Activated CD4-positive, CD25-positive, alpha-beta regulatory T cell treated with anti-CD3 and anti-CD28 coated beads, Interleukin-2, amount 50 U/mL, for 72 hours (primary cell): ENCODE results near the gene ZSWIM8.
"Not testable (repeated sequence)": the region's sequence is repeated elsewhere in the genome, so short reads cannot be mapped to it uniquely, and the experiment has no call there.

Source experiments
- DNase-seq: peaks from one replicate; pipeline ENCODE4 v3.0.0; 2021

ZSWIM8 gene, protein sequence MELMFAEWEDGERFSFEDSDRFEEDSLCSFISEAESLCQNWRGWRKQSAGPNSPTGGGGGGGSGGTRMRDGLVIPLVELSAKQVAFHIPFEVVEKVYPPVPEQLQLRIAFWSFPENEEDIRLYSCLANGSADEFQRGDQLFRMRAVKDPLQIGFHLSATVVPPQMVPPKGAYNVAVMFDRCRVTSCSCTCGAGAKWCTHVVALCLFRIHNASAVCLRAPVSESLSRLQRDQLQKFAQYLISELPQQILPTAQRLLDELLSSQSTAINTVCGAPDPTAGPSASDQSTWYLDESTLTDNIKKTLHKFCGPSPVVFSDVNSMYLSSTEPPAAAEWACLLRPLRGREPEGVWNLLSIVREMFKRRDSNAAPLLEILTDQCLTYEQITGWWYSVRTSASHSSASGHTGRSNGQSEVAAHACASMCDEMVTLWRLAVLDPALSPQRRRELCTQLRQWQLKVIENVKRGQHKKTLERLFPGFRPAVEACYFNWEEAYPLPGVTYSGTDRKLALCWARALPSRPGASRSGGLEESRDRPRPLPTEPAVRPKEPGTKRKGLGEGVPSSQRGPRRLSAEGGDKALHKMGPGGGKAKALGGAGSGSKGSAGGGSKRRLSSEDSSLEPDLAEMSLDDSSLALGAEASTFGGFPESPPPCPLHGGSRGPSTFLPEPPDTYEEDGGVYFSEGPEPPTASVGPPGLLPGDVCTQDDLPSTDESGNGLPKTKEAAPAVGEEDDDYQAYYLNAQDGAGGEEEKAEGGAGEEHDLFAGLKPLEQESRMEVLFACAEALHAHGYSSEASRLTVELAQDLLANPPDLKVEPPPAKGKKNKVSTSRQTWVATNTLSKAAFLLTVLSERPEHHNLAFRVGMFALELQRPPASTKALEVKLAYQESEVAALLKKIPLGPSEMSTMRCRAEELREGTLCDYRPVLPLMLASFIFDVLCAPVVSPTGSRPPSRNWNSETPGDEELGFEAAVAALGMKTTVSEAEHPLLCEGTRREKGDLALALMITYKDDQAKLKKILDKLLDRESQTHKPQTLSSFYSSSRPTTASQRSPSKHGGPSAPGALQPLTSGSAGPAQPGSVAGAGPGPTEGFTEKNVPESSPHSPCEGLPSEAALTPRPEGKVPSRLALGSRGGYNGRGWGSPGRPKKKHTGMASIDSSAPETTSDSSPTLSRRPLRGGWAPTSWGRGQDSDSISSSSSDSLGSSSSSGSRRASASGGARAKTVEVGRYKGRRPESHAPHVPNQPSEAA (N-terminal part only)

DNA sequence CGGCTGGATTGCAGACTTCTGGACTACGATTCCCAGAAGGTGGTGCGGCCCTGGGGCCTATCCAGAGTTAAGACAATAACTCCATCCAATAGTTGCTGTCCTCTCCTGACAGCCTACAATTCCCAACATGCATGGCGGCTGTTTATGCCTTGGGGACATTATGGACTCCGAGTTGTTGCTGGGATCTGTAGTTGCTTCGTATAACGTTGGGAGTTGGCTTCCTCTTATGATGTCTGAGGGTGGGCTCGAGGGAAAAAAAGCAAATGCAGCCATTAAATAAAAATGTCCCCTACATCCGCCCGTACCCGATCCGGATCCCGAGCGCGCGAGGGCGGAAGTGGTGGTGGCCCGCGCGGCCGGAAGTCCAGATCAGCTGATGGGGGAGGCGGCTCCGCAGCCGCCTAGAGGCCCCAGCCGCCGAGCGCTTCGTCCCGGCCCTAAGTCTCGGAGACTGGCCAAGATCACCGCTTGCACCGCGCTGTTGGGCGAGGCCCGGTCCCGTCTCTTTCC lies at the start of gene ZSWIM8:
Gene ZSWIM8 (plus strand): TSS at position 396 of the 510 bp plus-strand sequence. CDS start 273 bp downstream, outside the sequence.
- peak; percentile 82 for DNase-seq

DNA sequence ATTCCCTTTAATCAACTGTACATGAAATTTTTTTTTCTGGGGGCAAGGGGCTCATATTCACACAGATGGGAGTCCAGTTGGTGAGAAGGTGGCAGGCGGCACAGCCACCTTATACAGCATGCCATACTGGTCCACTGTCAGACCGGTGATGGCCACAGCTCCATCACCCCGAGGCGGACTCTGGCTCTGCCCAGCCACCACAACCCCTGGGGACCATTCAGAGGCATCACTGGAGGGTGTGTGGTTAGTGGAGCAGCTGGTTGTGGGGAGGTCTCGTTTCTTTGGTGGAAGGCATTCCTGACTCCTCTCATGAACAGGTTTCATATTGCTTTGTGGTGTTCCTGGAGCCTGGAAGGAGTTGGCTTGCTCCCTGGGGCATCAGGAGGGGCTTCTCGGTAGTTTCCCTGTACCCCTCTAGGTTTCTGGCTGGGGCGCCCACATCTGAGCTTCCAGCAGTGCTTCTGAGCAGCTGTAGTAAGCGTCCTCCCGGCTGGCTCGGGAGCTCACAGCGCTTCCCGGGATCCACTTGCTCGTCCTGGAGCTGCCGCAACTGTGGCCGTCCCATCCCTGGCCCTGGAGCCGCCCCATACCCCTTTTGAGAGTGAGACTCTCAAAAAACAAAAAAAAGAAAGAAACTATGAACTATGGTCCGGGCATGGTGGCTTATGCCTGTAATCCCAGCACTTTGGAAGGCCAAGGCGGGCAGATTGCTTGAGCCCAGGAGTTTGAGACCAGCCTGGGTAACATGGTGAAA lies 44.7 kb upstream of the ZSWIM8 start:
- not testable (repeated sequence) for DNase-seq

DNA sequence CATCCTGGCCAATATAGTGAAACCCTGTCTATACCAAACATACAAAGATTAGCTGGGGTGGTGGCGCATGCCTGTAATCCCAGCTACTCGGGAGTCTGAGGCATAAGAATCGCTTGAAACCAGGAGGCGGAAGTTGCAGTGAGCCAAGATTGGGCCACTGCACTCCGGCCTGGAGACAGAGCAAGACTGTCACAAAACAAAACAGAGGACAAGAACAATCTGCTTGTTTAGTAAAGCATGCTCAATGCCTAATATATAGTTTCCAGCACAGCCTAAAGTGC lies 43.0 kb upstream of the ZSWIM8 start:
- no peak for DNase-seq

DNA sequence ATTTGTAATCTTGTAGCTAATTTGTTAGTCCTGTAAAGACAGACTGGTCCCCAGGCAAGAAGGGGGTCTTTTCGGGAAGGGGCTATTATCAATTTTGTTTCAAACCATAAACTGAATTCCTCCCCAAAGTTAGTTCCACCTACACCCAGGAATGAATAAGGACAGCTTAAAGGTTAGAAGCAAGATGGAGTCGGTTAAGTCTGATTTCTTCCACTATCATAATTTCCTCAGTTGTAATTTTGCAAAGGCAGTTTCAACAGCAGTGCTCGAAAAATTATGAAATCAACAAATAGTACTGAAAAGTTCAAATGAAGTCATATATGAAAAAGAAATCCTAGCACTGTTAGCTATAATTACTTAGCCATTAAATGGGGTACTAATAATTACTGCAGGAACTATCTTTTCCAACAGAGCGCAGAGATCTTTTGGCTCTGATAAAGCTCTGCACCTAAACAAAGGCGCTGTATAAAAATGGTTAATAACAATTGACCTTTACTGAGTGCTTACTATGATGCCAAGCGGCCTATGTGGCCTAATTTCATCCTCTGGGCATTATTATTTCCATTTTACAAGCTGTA lies 42.0 kb upstream of the ZSWIM8 start:
- DNase-seq = no peak

DNA sequence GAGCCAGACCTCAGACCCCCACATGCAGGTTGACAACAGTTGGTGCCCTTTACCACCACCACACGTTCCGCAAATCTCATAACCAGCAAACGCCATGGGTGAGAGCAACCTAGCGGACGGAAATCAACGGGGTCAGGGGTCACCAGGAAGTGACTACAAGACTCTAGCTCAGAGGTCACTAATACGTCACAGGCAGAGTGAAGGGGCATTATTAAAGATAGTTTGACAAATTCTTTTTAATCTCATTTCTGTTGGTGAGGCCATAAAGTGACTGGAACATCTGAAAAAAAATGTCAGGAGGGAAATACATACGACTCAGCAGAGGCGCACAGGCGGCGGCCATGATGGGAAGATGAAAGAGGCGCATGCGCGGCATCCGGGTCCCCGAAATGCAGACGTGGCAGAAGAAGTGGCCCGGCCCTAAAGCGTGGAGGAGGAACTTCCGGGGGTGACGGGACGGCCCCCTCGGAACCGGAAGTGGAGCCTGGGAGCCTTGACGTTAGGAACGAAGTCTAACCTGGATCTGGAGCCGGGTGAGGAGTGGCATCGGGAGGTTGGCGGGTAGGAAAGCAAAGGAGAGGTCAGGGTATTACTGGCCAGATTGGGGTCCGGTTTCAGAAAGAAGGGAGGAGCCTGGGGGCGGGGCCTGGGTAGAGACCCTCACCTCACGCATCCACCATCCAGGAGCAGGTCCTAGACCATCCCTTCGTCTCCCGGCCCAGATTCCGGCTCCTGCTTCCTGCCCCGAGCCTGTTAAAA lies 41.3 kb upstream of the ZSWIM8 start, which contains the start of gene SEC24C:
Gene SEC24C (plus strand): TSS at position 468 of the 759 bp plus-strand sequence. CDS start 2,461 bp downstream, outside the sequence.
- DNase-seq = peak; percentile 93

DNA sequence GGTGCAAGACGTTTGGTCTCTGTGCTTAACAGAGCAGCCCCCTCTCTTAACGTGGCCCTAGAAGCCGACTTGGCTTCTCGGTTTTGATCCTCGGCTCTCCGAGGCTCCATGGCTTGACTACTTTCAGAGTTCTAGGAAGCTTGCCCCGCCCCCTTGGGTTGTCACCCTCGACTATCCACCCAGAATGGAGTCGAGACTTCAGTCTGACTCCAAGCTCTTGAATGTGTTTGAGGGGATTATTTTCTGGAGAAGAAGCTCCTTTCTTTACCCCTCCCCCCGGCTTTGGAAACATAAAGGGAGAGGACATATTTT lies 40.8 kb upstream of the ZSWIM8 start:
- no peak for DNase-seq

DNA sequence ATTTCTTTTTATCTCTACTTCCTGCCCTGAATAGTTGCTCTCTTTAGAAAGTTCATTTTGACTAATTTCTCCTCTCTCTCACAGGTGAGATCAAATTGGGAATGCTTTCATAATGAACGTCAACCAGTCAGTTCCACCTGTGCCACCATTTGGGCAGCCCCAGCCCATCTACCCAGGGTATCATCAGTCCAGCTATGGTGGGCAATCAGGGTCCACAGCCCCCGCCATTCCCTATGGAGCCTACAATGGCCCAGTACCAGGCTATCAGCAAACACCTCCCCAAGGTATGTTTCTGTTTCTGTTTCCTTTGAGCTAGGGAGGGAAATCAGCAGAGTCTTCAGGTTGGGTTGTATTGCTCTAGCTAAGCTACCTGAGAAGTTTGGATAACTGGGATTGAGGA lies 38.7 kb upstream of the ZSWIM8 start:
- no peak for DNase-seq

DNA sequence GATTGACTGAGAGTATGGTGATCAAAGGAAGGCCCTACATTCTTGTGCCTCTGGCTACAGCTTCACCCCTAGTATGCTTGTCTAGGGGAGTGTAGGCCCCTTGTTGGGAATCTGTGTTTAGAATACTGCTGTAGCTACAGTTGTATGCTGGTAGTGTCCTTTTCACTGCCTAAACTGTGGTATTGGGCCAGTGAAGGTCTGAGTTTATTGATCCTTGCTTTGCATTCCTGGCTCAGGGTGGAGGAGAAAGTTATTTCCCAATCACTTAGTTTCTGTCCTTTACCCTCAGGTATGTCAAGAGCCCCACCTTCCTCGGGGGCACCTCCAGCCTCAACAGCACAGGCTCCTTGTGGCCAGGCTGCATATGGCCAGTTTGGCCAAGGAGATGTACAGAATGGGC lies 34.6 kb upstream of the ZSWIM8 start:
- no peak for DNase-seq

DNA sequence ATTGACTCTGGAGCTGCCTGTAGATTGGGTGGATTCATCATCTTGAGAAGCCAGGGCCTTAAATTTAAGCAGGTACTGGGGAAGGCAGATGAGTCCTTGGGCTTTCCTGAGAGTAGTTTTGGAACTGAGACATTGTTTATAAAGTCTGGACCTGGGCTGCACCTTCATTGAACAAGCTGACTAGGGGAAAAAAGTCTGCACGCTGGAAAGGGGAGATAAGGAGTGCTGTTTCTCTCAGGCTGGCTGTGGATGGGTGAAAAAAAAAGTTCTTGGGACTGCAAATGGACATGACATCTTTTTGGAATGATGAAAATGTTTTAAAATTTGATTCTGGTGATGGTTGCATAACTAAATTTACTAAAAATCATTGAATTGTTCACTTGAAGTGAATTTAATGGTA lies 29.2 kb upstream of the ZSWIM8 start:
- DNase-seq = no peak

DNA sequence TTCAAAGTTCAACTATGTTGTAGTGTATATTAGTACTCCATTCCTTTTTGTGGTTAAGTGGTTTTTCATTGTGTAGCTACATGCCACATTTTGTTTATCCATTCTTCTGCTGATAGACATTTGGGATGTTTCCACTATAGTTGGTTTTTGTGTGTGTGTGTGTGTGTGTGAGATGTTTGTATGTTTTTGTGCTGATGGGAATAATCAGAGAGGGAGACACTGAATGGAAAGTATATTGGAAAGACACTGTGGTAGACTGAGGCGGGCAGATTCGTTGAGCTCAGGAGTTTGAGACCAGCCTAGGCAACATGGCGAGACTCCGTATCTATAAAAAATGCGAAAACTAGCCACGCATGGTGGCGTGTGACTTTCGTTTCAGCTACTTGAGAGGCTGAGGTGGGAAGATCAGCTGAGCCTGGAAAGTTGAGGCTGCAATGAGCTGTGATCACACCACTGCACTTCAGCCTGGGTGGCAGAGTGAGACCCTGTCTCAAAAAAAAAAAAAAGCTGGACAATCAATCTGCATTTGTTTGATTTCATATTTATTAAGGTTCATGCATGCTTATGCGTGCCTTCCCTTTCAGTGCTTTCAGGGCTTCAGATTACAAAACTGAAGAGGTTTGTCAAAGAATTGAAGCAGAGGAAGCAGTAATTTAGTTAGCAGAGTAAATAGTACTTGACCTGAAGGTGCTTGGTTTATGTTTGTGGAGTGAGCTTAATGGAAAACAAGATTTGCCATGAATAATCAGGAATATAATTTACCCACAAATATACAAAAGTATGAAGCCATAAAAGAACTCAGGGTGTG lies 26.5 kb upstream of the ZSWIM8 start:
- DNase-seq = no peak

DNA sequence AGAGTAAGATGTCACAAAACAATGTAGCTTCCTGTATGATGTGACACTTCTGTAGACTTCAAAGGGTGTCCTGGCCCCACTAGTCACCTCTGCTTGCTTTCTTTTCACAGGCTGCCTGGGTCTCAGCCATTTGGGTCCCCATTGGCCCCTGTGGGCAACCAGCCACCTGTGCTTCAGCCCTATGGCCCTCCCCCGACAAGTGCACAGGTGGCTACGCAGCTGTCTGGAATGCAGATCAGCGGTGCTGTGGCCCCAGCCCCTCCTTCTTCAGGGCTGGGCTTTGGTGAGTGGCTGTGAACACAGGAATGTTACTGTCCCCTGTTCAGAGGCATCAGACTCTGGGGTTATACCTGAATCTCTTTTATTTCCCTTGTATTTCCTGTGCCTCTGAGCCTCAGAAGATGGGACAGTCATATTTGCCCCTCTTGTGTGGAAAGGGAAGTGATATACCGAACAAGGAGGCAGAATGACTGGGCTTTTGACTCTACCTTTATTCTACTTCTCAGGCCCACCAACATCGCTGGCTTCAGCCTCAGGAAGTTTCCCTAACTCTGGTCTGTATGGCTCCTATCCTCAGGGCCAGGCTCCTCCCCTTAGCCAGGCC lies 25.8 kb upstream of the ZSWIM8 start:
- no peak for DNase-seq

DNA sequence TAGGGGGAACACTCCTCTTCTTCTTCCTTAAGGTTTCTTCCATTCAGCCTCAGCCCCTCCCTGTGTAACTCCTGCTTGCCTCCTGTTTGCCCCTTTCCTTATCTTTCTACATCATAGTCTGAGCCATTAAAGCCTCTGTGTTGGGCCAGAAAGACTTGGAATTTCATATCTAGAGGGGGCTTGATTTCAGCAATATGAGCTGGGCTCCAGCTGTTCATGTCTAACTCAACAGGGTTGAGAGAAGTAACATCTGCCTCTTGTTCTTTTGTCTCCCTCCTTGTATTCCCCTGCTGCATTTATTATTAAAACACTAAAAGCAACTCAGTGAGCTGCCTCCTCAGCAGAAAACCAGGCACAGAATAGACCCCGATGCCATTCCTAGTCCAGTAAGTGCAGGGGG lies 23.6 kb upstream of the ZSWIM8 start:
- no peak for DNase-seq

DNA sequence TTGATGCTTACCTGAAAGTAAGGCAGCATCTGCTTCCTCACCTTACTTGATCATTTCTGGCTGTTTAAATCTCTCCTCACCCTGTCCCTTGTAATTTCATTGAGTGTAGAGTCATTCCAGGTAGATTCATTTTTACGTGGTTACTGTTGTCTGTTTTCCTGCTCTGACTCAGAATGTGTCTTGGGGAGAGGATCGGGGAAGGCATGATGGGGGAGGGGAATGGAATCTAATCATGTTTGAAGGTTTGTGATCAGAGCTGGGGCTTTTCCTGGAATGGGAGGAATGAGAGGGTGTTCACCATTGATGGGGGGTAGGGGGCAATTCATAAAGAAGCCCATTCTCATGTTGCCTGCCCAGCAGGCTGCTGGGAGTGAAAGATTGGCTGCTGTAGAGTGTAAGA lies 22.5 kb upstream of the ZSWIM8 start:
- DNase-seq = no peak

DNA sequence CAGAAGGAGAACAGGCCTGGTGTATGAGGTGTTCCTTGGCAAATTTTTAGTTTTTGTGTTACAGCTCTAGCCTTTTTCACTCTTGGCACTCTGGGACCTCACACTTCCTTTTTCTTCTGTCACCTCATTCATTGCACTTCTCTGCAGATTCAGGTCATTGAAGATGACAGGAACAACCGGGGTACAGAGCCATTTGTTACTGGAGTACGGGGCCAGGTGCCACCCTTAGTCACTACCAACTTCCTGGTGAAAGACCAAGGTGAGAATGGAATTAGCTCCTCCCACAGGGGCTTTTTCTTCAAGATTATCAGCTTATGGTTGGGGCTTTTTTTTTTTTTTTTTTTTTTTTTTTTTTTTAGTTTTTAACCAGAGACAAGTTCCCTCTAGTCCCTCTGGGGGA lies 22.1 kb upstream of the ZSWIM8 start:
- no peak for DNase-seq

DNA sequence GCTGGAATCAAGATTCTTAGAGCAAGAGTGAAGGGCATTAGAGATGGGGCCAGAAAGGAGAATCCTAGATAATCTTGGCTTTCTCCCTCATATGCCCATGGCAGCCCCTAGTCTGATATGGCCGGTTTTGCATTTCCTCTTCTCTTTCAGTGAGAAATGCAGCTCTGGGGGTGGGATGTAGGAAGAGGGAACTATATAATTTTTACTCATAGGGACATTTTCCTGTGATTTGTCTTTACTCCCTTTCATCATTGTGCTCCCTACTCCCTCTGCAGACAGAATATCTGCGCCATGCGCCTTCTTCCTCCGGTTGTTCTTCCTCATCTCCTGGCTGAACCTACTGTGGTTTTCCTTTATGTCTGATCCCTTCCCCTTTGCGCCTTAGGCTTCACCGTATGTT lies 20.3 kb upstream of the ZSWIM8 start:
- no peak for DNase-seq

DNA sequence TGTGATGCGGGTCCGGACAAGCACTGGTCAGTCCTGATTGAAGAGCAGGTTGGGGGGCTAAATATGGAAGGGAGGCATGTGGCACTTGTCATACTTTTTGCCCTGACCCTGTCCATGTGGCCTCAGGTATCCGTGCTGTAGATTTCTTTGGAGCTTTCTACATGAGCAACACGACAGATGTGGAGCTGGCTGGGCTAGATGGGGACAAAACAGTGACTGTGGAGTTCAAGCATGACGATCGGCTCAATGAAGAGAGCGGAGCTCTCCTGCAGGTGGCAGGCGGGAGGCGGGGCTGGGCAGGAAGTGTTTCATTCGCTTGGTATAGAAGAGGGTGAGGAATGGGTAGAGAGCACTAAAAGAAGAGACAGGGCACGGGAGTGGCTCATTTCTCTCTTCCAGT lies 16.5 kb upstream of the ZSWIM8 start:
- no peak for DNase-seq

DNA sequence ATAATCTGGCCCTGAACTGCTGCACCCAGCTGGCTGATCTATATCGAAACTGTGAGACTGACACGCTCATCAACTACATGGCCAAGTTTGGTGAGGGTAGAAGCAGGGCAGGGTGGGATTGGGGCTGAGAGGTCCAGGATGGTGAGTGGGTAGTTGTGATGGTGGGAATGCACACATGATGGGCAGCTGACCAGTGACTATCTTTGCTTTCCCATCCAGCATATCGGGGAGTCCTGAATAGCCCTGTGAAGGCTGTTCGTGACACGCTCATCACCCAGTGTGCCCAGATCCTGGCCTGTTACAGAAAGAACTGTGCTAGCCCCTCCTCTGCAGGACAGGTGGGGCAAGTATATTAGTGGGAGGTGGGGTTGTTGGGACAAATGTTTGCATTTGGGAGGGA lies 16.0 kb upstream of the ZSWIM8 start:
- no peak for DNase-seq

DNA sequence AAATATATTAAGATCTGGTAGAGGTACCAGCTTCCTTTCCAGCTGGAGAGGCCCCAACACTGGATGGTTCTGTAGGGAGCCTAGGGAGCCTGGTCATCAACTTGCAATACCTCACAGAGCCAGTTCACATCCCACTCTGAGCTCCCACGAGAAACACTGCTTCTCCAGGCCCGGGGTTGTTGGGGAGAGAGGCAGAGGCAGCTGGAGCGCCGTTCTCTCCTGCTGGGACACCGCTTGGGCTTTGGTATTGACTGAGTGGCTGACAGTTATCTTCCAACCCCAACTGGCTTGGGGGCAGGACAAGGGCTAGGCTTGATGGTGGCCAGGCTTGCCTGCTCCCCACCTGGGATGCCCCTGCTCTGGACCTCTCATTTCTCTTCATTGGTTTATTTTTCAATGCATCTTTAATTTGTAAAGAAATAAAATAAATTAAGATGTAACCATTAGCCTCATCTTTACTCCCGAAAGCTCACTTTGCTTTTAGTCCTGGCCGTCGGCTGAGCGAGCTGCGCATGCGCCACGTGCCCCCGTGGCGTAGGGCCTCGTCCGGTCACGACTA lies 13.6 kb upstream of the ZSWIM8 start:
- peak; percentile 45 for DNase-seq

DNA sequence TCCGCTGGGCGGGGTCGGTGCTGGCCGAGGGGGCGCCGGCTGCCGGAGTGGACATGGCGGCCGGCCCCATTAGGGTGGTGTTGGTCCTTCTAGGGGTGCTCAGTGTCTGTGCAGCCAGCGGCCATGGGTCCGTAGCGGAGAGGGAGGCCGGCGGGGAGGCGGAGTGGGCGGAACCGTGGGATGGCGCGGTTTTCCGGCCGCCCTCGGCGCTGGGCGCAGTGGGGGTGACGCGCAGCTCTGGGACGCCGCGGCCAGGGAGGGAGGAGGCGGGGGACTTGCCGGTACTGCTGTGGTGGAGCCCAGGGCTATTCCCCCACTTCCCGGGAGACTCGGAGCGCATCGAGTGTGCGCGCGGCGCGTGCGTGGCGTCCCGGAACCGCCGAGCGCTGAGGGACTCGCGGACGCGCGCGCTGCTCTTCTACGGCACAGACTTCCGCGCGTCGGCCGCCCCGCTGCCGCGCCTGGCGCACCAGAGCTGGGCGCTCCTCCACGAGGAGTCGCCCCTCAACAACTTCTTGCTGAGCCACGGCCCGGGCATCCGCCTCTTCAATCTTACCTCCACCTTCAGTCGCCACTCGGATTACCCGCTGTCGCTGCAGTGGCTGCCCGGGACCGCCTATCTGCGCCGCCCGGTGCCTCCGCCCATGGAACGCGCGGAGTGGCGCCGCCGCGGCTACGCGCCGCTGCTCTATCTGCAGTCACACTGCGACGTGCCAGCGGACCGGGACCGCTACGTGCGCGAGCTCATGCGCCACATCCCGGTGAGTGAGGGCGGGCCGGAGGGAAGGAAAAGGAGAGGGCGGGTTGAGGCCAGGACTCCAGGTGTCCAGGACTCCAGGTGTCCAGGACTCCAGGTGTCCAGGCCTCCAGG lies 12.9 kb upstream of the ZSWIM8 start:
- peak; percentile 84 for DNase-seq
